RWPE2 (cell line): Measurements from ENCODE around the gene CXCL16.

Experiments used
- ATAC-seq: fragments of 200-7000 bp; cut with Tn5 transposase; 3 replicates; pipeline ENCODE4 v1.9.1; 2021; ENCODE audit warnings: low read depth
- DNase-seq: peaks from one replicate; pipeline ENCODE4 v3.0.0-alpha.2; 2020; ENCODE audit warnings: low spot score
- H3K27ac ChIP-seq: fragments of 450-650 bp; 2 replicates; pipeline ENCODE4 v1.5.1; 2017; ENCODE audit warnings: mild to moderate bottlenecking; ENCODE audit not compliant: poor library complexity, severe bottlenecking
- H3K27me3 ChIP-seq: fragments of 250-450 bp; sonication (Bioruptor Pico); 2 replicates; pipeline ENCODE4 v1.5.1; 2021; ENCODE audit warnings: mild to moderate bottlenecking, moderate library complexity; ENCODE audit not compliant: insufficient read depth, poor library complexity, severe bottlenecking
- H3K36me3 ChIP-seq: fragments of 250-450 bp; sonication (Bioruptor Pico); 2 replicates; pipeline ENCODE4 v1.5.1; 2020; ENCODE audit warnings: low read depth, mild to moderate bottlenecking, moderate library complexity
- H3K4me1 ChIP-seq: fragments of 250-450 bp; sonication (Bioruptor Pico); 2 replicates; pipeline ENCODE4 v1.5.1; 2021; ENCODE audit warnings: mild to moderate bottlenecking, moderate library complexity; ENCODE audit not compliant: insufficient read depth, poor library complexity, severe bottlenecking
- H3K4me3 ChIP-seq: fragments of 250-450 bp; sonication (Bioruptor Pico); 2 replicates; pipeline ENCODE4 v1.5.1; 2021; ENCODE audit warnings: mild to moderate bottlenecking, moderate library complexity; ENCODE audit not compliant: severe bottlenecking
- H3K9me3 ChIP-seq: fragments of 250-450 bp; sonication (Bioruptor Pico); 2 replicates; pipeline ENCODE4 v1.5.1; 2021; ENCODE audit warnings: mild to moderate bottlenecking, moderate library complexity; ENCODE audit not compliant: severe bottlenecking
- CTCF ChIP-seq: fragments of 450-650 bp; IDR thresholded peaks from one replicate; pipeline ENCODE4 v1.5.1; 2017; ENCODE audit warnings: mild to moderate bottlenecking, moderate library complexity; ENCODE audit not compliant: poor library complexity, severe bottlenecking

CXCL16 gene

GRCh38 chr17:4753392-4753791 lies 13.7 kb upstream of the CXCL16 start:
- Histone ChIP-seq H3K27ac (no peak overlapping the region), H3K27me3 (no peaks in the 10 kb centered on the region), H3K9me3 (peaks cover 2% of the 10 kb centered on the region), H3K4me3 (no peak overlapping the region), H3K4me1 (no peaks in the 10 kb centered on the region), H3K36me3 (no peaks in the 10 kb centered on the region)
- DNase-seq (no peak), ATAC-seq (no peak)
- TF ChIP-seq CTCF = no peak

- Histone ChIP-seq H3K4me1 (no peaks in the 10 kb centered on the region), H3K27ac (no peak overlapping the region), H3K36me3 (no peaks in the 10 kb centered on the region), H3K27me3 (no peaks in the 10 kb centered on the region), H3K9me3 (peaks cover 2% of the 10 kb centered on the region), H3K4me3 (no peak overlapping the region)
- no peak for ATAC-seq
- no peak for DNase-seq
- TF ChIP-seq CTCF = no peak
Measured at GRCh38 chr17:4751932-4752331, 12.2 kb upstream of the CXCL16 start.

- Histone ChIP-seq H3K4me3 (no peak overlapping the region), H3K36me3 (no peaks in the 10 kb centered on the region), H3K27ac (no peak overlapping the region), H3K9me3 (peaks cover 2% of the 10 kb centered on the region), H3K27me3 (no peaks in the 10 kb centered on the region), H3K4me1 (no peaks in the 10 kb centered on the region)
- no peak for ATAC-seq
- no peak for DNase-seq
- no peak for TF ChIP-seq CTCF
Measured at GRCh38 chr17:4750606-4751005, 10.9 kb upstream of the CXCL16 start.

- Histone ChIP-seq H3K4me1 (no peaks in the 10 kb centered on the region), H3K4me3 (no peak overlapping the region), H3K36me3 (no peaks in the 10 kb centered on the region), H3K27me3 (no peaks in the 10 kb centered on the region), H3K27ac (no peak overlapping the region), H3K9me3 (peaks cover 2% of the 10 kb centered on the region)
- DNase-seq = no peak
- ATAC-seq = no peak
- TF ChIP-seq CTCF = no peak
Measured at GRCh38 chr17:4748686-4749085, 9.0 kb upstream of the CXCL16 start.

- TF ChIP-seq CTCF = no peak
- no peak for ATAC-seq
- Histone ChIP-seq H3K4me1 (no peaks in the 10 kb centered on the region), H3K27me3 (no peaks in the 10 kb centered on the region), H3K36me3 (no peaks in the 10 kb centered on the region), H3K27ac (no peak overlapping the region), H3K4me3 (no peak overlapping the region), H3K9me3 (peaks cover 2% of the 10 kb centered on the region)
- no peak for DNase-seq
Measured at GRCh38 chr17:4747847-4748246, 8.1 kb upstream of the CXCL16 start.
